ENCODE results near the gene CRYGD. TPM values are rescaled to one million over a fixed set of nuclear protein-coding genes. Genes with fewer than 3 reads are reported as not detected.
A peak's percentile ranks its signal among the peaks of the same experiment; 100 is the strongest.
"Not testable (repeated sequence)": the region's sequence is repeated elsewhere in the genome, so short reads cannot be mapped to it uniquely, and the experiment has no call there.

Gene CRYGD
- total RNA-seq, 2 donors from 2014 or later = not detected

GRCh38 chr2:208118918-208119317, 5.4 kb downstream of the CRYGD start:
- DNase-seq (ENCODE audit: low spot score) = no peak
- no peaks in the 10 kb centered on the region for H3K27me3 ChIP-seq (replicated peaks; ENCODE audit: insufficient read depth)
- H3K27ac ChIP-seq = no peak overlapping the region
- H3K36me3 ChIP-seq = no peaks in the 10 kb centered on the region
- TF ChIP-seq CTCF (IDR thresholded peaks at IDR 0.05) = no peak
- H3K4me1 ChIP-seq (ENCODE audit: control insufficient read depth in 1 of 2, low read depth in 2 of 2) = no peaks in the 10 kb centered on the region
- no peak for ATAC-seq (ENCODE audit: insufficient number of reproducible peaks, low FRiP score, low read depth)
- H3K4me3 ChIP-seq = no peak overlapping the region
- H3K9me3 ChIP-seq = no peaks in the 10 kb centered on the region

GRCh38 chr2:208117390-208117789, 6.9 kb downstream of the CRYGD start:
- DNase-seq (ENCODE audit: low spot score); H3K27me3 ChIP-seq (replicated peaks; ENCODE audit: insufficient read depth); H3K9me3 ChIP-seq; H3K4me1 ChIP-seq (ENCODE audit: control insufficient read depth in 1 of 2, low read depth in 2 of 2); ATAC-seq (ENCODE audit: insufficient number of reproducible peaks, low FRiP score, low read depth); H3K36me3 ChIP-seq; H3K27ac ChIP-seq; H3K4me3 ChIP-seq: not testable (repeated sequence)

GRCh38 chr2:208112969-208113368, 11.4 kb downstream of the CRYGD start:
- DNase-seq (ENCODE audit: low spot score) (no peak), ATAC-seq (ENCODE audit: insufficient number of reproducible peaks, low FRiP score, low read depth) (no peak)
- no peaks in the 10 kb centered on the region for H3K27me3 ChIP-seq (replicated peaks; ENCODE audit: insufficient read depth)
- no peaks in the 10 kb centered on the region for H3K4me1 ChIP-seq (ENCODE audit: control insufficient read depth in 1 of 2, low read depth in 2 of 2)
- no peaks in the 10 kb centered on the region for H3K9me3 ChIP-seq
- H3K27ac ChIP-seq = no peak overlapping the region
- no peak for TF ChIP-seq CTCF (IDR thresholded peaks at IDR 0.05)
- no peaks in the 10 kb centered on the region for H3K36me3 ChIP-seq
- H3K4me3 ChIP-seq = no peak overlapping the region

GRCh38 chr2:208112273-208112745, 12.0 kb downstream of the CRYGD start:
- H3K27me3 ChIP-seq (replicated peaks; ENCODE audit: insufficient read depth); ATAC-seq (ENCODE audit: insufficient number of reproducible peaks, low FRiP score, low read depth); H3K36me3 ChIP-seq; H3K27ac ChIP-seq; H3K9me3 ChIP-seq; H3K4me1 ChIP-seq (ENCODE audit: control insufficient read depth in 1 of 2, low read depth in 2 of 2); DNase-seq (ENCODE audit: low spot score): not testable (repeated sequence)
- peak overlapping the region; percentile 36 for H3K4me3 ChIP-seq

- Histone ChIP-seq H3K4me3 (no peak overlapping the region), H3K27ac (no peak overlapping the region), H3K27me3 (replicated peaks; ENCODE audit: insufficient read depth) (no peaks in the 10 kb centered on the region), H3K9me3 (no peaks in the 10 kb centered on the region), H3K36me3 (no peaks in the 10 kb centered on the region), H3K4me1 (ENCODE audit: control insufficient read depth in 1 of 2, low read depth in 2 of 2) (no peaks in the 10 kb centered on the region)
- ATAC-seq (ENCODE audit: insufficient number of reproducible peaks, low FRiP score, low read depth) (no peak), DNase-seq (ENCODE audit: low spot score) (no peak)
- no peak for TF ChIP-seq CTCF (IDR thresholded peaks at IDR 0.05)
Observed at GRCh38 chr2:208103616-208104015, 20.7 kb downstream of the CRYGD start.

- H3K36me3 ChIP-seq = no peaks in the 10 kb centered on the region
- H3K4me1 ChIP-seq (ENCODE audit: control insufficient read depth in 1 of 2, low read depth in 2 of 2) = no peaks in the 10 kb centered on the region
- TF ChIP-seq CTCF (IDR thresholded peaks at IDR 0.05) = no peak
- no peaks in the 10 kb centered on the region for H3K9me3 ChIP-seq
- no peak overlapping the region for H3K4me3 ChIP-seq
- ATAC-seq (ENCODE audit: insufficient number of reproducible peaks, low FRiP score, low read depth) (no peak), DNase-seq (ENCODE audit: low spot score) (no peak)
- H3K27me3 ChIP-seq (replicated peaks; ENCODE audit: insufficient read depth) = no peaks in the 10 kb centered on the region
- H3K27ac ChIP-seq = no peak overlapping the region
Observed at GRCh38 chr2:208101716-208102631, 22.4 kb downstream of the CRYGD start.

All from thoracic aorta (tissue), 2 donors.